Testis (tissue), 3 donors: ENCODE results near the gene ZNF334. TPM values are rescaled to one million over a fixed set of nuclear protein-coding genes. Genes with fewer than 3 reads are reported as not detected.

Experiments
- DNase-seq: peaks from one replicate; pipeline ENCODE4 v3.0.0-alpha.2; 2019
- H3K27ac ChIP-seq, 2 donors: fragments of 200-600 bp; sonication (generic); one replicate each; pipeline ENCODE4 v1.5.1; 2019
- H3K27me3 ChIP-seq: fragments of 200-600 bp; sonication (generic); one replicate; pipeline ENCODE4 v1.5.1; 2019
- H3K36me3 ChIP-seq: fragments of 200-600 bp; sonication (generic); one replicate; pipeline ENCODE4 v1.5.1; 2017; ENCODE audit warnings: low read depth; ENCODE audit errors: missing control alignments
- H3K4me1 ChIP-seq: fragments of 200-600 bp; sonication (generic); one replicate; pipeline ENCODE4 v1.5.1; 2019
- H3K4me3 ChIP-seq, 2 donors: fragments of 200-600 bp; sonication (generic); one replicate each; pipeline ENCODE4 v1.5.1; 2017 to 2019
- H3K9me3 ChIP-seq: fragments of 200-600 bp; sonication (generic); one replicate; pipeline ENCODE4 v1.5.1; 2017
- CTCF ChIP-seq, 3 experiments: fragments of 450-650 bp in 2 of 3; fragments of 200-600 bp in 1 of 3; sonication (generic) in 1 of 3; IDR thresholded peaks; one replicate each; pipeline ENCODE4 v1.5.1; 2016 to 2019; ENCODE audit warnings: antibody characterized with exemption in 3 of 3, mild to moderate bottlenecking in 2 of 3, moderate library complexity in 1 of 3
- POLR2A ChIP-seq: fragments of 450-650 bp; IDR thresholded peaks from one replicate; pipeline ENCODE4 v1.6.1; 2017; ENCODE audit warnings: antibody characterized with exemption, mild to moderate bottlenecking, moderate library complexity
- WGBS, 2 donors: methylation state at CpG; one replicate each; pipeline ENCODE4 v1.1.5; 2018; 5-methylcytosine and 5-hydroxymethylcytosine counted together
- intact Hi-C: fragments of 100-400 bp; cut with DNase I; formaldehyde crosslinking; loops from one replicate; pipeline ENCODE4 v1.15.1; 2023; ENCODE audit warnings: low total_unique reads
- polyA plus RNA-seq: library from polyadenylated mRNA; stranded (reverse); fragments of 350-450 nt; fragmentation: Illumina TruSeq; extraction: RNeasy Lipid Tissue Mini Kit (QIAGEN cat#74804); gene quantifications from one replicate; pipeline ENCODE4 v1.2.3, GENCODE V29; 2014; ENCODE audit warnings: low read depth, low replicate concordance; ENCODE audit not compliant: insufficient read depth
- total RNA-seq, 2 donors: library from RNA; depleted of rRNA; stranded (reverse); fragments of >200 nt; gene quantifications; one replicate each; pipeline ENCODE4 v1.2.3, GENCODE V29; 2016

The ZNF334 gene
- total and polyA plus RNA-seq, 3 donors from 2014 or later = 6.0 to 33.7 (median 26.8) TPM

- 52 to 63% methylated on average over 4 of the region's 4 CpGs for WGBS, 2 donors
- no peaks in the 10 kb centered on the region for H3K4me1 ChIP-seq
- intact Hi-C loops = no loop called here
- TF ChIP-seq CTCF (IDR thresholded peaks at IDR 0.05) (no peak), POLR2A (no peak)
- no peak overlapping the region for H3K4me3 ChIP-seq
- DNase-seq = no peak
- no peak overlapping the region for H3K27ac ChIP-seq
- H3K27me3 ChIP-seq = no peaks in the 10 kb centered on the region
- no peaks in the 10 kb centered on the region for H3K9me3 ChIP-seq
- no peaks in the 10 kb centered on the region for H3K36me3 ChIP-seq
Observed at GRCh38 chr20:46485431-46485830, 27.9 kb downstream of the ZNF334 start.

- Histone ChIP-seq H3K9me3 (no peaks in the 10 kb centered on the region), H3K27me3 (no peaks in the 10 kb centered on the region), H3K36me3 (no peaks in the 10 kb centered on the region), H3K27ac (no peak overlapping the region), H3K4me1 (no peaks in the 10 kb centered on the region), H3K4me3 (no peak overlapping the region)
- DNase-seq = no peak
- WGBS, 2 donors = 74 to 80% methylated on average over 3 of the region's 3 CpGs
- no peak for TF ChIP-seq CTCF (IDR thresholded peaks at IDR 0.05)
- TF ChIP-seq POLR2A = no peak
- intact Hi-C loops = no loop called here
Observed at GRCh38 chr20:46484954-46485353, 28.4 kb downstream of the ZNF334 start.

GRCh38 chr20:46483879-46484278 is 29.5 kb downstream of the ZNF334 start:
- intact Hi-C loops = no loop called here
- Histone ChIP-seq H3K9me3 (no peaks in the 10 kb centered on the region), H3K36me3 (no peaks in the 10 kb centered on the region), H3K27ac (no peak overlapping the region), H3K4me1 (no peaks in the 10 kb centered on the region), H3K27me3 (no peaks in the 10 kb centered on the region), H3K4me3 (no peak overlapping the region)
- WGBS, 2 donors = 90 to 93% methylated on average over 2 of the region's 2 CpGs
- no peak for DNase-seq
- no peak for TF ChIP-seq POLR2A
- no peak for TF ChIP-seq CTCF (IDR thresholded peaks at IDR 0.05)

- Histone ChIP-seq H3K4me1 (no peaks in the 10 kb centered on the region), H3K36me3 (no peaks in the 10 kb centered on the region), H3K9me3 (no peaks in the 10 kb centered on the region), H3K27ac (no peak overlapping the region), H3K27me3 (no peaks in the 10 kb centered on the region), H3K4me3 (no peak overlapping the region)
- 53 to 84% methylated on average over 2 of the region's 2 CpGs for WGBS, 2 donors
- no peak for TF ChIP-seq CTCF (IDR thresholded peaks at IDR 0.05)
- TF ChIP-seq POLR2A = no peak
- no peak for DNase-seq
- intact Hi-C loops = no loop called here
Observed at GRCh38 chr20:46482864-46483263, 30.5 kb downstream of the ZNF334 start.

- DNase-seq = no peak
- Histone ChIP-seq H3K36me3 (no peaks in the 10 kb centered on the region), H3K4me3 (no peak overlapping the region), H3K27ac (no peak overlapping the region), H3K27me3 (no peaks in the 10 kb centered on the region), H3K4me1 (no peaks in the 10 kb centered on the region), H3K9me3 (no peaks in the 10 kb centered on the region)
- TF ChIP-seq POLR2A (no peak), CTCF (IDR thresholded peaks at IDR 0.05) (no peak)
- 74 to 84% methylated on average over 1 of the region's 1 CpG for WGBS, 2 donors
- intact Hi-C loops = no loop called here
Observed at GRCh38 chr20:46477640-46478039, 35.7 kb downstream of the ZNF334 start.
